Stimulated activated CD4-positive, alpha-beta T cell treated with anti-CD3 and anti-CD28 coated beads, Interleukin-2, amount 100 ng/mL, for 48 hours (primary cell): ENCODE results near the gene SEMA6A.

Source experiments
- DNase-seq, 2 donors: peaks; one replicate each; pipeline ENCODE4 v3.0.0-alpha.2; 2020

Gene SEMA6A

DNA sequence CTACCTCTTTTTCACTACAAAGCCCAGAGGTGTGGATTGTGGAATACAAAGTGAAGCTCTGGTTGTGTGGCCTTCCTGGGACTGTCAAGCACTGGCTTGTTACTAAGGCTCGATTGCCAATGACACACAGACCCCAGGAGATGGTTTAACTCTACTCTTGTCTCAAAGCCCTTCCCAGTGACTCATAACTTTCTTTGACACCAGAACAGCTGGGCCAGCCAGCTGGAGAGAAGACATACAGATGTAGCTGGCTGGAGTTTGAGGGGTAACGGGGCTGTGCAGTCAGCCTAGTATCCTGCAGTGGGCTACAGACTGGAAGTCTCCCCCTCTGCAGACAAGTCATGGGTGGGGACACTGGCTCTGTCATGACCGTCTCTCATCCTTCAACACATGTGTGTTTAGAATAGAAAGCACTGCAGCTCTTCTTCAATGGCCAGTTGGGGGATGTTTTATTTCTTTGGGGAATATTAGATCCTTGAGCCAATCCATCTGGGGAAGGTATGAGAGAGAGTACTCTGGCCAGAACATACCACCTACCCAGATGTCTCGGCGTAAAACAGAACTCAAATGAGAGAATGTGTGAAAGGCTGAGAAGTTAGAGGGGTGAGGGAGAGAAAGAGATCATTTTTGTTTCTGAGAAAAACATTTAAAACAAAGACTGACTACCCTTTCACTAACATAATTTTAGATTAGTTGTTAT is 53.3 kb downstream of the SEMA6A start:
- no peak for DNase-seq

DNA sequence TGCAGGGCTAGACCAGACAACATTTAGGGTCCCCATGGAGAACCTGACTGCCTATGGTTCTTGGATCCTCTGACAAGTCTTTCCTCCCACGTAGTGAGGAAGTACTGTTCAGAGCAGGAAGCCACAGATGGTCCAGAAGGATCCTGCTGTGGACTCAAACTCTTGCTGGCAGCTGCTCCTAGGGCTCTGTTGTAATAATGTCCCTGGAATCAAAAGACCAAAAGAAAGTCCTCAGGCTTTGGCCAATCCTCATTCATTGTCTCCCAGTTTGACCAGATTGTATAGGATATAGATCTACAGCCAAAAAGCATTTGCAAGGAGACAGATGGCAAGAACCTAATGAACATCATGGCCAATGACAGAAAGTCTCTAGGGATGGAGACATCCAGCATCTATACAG is 53.9 kb downstream of the SEMA6A start:
- DNase-seq: no peak

DNA sequence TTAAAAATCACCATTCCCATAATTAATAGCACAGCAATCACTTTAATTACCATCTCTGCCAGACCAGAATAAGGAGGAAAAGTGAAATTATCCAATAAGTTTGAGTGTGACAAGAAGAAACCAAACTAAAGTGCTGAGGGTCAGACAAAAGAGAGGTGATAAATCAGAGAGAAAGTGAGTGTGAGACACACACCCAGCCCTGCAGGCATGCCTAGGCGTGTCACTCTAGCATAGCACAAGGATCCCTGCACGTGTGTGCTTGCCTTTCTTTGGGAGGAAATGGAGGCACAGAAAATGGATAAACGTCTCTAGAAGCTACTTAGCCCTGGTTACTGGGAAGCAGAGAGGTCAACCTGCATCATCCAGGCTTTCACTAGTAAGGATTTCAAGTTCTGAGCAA is 56.2 kb downstream of the SEMA6A start:
- no peak for DNase-seq

DNA sequence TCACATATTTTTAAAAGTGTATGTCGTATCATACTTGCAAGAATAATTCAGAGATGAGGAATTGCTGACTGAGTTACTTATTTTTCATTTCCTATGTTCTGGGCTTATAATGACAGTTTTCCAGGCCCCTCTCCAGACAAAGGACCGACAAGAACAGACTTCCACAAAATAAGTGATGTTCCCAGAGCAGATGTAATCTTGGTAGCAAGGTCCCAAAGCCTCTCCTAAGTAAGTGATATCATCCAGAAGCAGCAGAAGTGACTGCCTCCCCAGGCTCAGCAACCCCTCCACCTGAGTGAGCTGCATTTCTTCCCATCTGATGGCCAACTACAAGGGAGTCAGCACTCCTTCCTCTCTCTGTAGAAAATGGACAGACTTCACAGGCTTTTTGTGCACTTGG is 57.1 kb downstream of the SEMA6A start:
- DNase-seq: no peak

DNA sequence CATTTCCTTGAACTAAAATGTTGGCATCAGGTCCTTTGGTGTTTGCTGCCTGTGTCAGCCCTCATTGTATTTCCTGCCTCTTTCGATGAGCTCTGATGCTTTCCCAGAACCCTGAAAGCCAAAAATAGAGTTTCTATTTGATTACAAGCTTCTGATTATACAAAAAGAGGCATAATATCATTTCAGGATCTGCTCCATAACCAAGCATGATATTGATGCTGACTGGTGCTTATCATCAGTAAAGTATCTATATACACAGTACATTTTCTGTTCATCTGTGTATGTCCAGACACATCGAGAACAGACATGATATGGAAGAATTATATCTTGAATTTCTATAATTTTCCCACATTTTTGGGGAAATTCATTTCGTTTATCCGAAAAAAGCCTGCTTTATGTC is 58.6 kb downstream of the SEMA6A start:
- no peak for DNase-seq

DNA sequence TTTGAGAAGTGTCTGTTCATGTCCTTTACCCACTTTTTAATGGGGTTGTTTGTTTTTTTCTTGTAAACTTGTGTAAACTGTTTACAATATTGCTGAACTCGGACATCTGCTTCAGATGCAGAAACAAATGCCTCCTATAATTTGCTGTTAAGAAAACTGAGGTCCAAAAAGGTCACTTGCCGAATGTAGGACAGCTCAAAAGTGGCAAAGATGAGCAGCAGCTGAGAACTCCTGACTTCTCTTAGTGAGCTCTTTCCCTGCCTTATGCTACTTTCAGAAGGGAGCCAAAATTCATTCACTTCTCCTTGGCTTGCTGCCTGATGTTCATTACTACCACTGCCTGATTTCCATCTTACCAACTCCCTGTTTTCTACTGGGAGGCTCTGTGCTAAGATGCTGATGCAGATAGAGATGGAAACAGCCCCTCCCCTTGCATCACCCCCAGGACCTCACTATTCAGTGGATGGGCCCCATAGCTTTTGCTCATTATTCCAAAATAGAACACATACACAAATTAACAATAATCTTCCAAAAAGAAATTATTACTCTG is 60.1 kb downstream of the SEMA6A start:
- no peak for DNase-seq

DNA sequence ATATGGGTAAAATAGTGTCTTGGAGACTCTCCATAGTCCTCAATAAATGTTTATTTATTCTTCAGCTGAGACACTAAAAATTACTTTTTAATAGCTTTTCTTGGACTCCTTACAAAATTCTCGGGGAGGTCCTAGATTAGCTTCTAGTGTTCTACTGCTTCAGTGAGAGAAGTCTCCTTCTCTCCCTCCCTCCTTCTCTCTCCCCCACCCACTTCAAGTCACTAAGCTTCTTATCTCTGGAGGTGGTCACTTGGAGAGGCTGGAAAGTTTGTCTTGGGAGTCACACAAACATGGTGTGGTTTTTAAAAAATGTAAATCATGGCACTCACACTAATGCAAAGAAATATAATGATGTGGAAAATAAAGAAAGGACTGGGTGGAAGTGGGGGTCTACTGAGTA is 64.1 kb downstream of the SEMA6A start:
- no peak for DNase-seq

DNA sequence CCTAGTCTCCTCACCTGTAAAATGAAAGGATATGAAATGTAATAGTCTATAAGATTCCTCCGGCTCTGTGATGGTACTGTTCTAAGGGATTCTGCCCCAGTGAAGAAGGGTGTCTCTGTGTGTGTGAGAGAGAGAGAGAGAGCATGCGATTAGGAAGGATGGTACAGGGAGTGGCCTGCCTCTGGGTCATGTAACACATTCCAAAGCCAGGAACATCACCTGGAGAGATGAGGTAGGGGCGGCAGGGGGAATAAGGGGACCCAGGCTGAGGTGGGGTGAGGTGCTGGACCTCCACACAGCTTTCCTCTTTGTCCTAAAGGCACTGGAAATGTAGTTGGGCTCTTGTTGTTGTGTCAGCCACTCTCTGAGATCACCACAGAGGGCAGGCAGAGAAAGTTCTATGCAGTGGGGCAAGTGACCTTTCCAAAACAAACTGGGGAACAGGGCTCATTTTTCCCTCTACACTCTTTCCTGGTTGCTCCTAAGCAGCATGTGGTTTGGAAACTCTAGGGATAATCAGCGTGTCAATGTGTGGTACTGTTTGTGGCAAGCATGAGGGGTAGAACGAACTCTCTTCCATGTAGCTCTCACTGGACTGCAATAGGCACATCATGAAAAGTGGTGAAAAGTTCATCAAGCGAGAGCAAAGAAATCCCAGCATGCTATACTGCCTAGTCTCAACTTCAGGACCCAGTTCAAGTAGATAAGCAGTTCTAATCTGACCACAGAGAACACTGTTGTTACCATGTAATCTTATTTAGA is 65.0 kb downstream of the SEMA6A start:
- no peak for DNase-seq

DNA sequence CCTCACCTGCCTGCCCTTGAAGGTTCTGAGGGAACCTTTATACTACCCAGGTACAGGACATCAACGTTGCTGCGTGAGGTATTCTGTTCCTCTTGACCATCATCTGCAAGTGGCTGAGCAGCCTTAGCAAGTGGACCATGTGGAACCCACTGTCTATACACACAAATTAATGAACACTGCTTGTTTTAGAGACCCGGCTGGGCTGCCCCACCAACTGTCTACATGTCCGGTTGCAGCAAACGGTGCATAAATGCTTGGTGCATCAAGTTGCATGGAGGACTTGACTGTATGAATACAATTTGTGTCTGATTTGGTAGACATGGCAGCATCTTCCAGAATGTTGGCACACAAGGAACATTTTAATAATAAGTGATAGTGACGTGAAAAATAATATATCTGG is 65.8 kb downstream of the SEMA6A start:
- DNase-seq: no peak

DNA sequence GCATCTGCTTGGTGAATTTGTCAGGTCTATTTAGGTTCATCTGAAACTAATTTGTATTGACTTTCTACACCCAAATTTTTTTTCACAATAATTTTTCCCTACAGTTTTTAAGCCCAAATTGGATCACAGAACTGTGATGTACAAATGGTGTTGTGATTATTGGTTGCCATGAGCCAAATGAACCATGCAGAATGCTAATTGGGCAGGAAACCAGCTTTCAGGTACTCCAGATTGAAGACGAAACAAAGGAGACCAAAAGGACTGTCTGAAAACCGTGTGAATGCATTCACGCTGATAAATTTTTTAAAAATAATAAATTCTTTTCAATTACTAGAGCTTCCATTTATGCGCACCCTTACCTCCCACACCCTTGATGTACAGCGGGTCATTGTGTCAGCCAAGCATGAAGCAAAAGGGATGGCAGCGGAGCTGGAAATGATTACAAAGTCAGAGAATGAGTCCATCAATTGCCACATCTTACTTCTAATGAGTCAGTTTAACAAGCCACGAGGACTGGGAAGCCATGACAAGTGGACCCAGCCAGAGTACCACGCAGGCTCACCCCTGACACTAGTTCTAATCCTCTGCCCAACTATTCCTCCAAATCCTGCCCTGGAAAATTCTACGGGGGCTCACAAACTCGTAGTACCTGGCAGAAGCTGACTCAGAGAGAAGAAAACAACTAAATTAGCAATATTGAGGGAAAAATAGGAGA is 66.5 kb downstream of the SEMA6A start:
- DNase-seq: no peak

DNA sequence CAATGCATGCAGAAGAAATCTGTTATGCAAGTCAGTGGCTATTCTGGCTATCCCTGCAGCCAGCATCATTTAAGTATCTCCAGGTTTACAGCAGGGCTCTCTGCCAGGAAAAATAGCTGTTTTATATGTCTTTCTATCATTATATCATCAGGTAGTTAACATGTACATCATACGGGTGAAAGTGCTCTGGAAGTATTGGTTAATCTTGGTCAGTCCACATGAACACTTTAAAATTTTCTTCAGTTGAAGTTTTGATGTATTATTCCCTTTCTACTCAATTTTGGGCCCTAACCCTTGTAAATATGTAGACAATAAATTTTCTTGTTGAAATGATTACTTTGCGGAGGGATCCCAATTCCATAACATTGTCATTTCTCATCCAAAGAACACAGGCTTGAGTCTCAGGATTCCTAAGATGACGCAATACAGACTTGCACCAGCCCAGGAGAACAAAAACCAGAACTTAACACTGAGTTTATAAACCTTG is 67.5 kb downstream of the SEMA6A start:
- no peak for DNase-seq

DNA sequence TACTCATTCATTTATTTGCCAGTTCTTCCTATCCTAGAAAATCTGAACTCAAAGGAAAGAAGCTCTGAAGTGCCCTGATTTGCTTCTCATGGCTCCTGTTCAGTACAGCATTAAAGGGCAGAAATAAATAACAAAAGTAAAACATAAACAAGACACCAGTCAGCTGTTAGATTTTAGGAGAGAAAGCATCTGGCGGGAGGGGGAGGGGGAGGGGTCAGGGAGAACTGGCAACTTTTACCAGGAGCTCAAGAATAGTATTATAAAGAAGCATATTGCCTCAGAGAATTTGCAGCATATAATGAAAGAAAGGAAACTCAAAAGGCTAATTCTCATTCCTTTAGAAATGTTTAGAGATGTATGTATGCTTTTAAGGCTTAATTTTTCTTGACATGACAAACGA is 68.1 kb downstream of the SEMA6A start:
- DNase-seq: no peak

DNA sequence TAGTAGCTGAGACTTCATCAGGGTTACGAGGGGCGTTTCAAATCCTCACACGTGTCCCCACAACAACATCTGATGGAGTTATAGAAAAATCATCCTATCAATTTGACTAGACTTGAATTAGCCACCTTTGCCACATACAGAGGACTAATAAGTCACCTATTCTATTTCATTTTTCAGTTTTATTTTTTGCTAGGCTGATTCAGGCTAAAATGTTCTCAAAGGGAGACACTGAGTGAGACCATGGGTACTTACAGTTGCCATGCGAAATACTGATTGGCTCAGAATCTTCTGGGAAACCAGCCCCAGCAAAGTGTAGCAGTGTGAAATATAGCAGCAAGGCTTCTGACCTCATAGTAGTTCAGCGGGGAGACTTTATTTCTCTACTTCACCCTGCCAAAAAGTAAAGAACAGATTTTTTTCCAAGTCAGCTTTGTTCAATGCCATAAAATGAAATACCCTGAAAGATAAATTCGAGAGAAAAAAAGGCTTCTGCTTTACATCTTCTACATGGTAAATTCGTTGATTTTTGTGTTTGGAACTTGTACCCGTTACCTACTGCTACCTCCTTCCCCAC is 69.9 kb downstream of the SEMA6A start:
- DNase-seq: no peak

DNA sequence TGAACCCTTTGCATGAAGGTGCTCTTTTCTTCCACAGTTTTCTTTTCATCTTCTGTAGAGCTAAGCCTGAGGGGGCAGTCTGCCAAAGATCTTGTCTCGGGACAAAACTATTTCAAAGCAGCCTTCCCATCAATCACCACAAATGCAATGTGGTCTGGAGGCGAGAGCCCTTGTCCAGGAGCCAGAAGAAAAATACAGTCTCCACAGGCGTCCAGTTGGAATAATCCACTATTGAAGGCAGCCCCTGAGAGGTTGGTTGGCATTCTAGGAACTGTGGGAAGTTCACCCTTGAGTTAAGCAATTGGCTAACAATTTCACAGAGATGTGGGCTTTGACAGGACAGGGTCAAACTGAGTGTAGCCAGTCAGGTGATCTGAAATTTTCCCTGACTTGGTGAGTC is 72.0 kb downstream of the SEMA6A start:
- DNase-seq: no peak

DNA sequence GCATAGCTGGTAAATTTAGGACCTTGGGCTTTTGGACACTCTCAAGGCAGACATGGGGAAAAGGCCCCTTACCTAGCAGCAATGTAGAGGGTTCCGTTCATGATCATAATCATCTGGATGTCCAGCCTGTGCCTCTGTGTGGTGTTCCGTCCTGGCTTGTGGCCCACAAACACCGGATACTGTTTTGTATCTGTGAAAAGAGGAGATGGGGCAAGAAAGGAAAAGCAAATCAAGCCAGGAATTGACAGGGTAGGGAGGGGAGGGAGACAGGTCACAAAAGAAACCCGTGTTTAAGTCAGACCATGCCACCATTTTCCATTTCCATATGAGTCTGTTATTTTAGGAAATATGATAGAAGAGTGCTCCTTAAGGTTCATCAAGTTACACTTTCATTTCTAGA is 72.5 kb downstream of the SEMA6A start:
- no peak for DNase-seq

DNA sequence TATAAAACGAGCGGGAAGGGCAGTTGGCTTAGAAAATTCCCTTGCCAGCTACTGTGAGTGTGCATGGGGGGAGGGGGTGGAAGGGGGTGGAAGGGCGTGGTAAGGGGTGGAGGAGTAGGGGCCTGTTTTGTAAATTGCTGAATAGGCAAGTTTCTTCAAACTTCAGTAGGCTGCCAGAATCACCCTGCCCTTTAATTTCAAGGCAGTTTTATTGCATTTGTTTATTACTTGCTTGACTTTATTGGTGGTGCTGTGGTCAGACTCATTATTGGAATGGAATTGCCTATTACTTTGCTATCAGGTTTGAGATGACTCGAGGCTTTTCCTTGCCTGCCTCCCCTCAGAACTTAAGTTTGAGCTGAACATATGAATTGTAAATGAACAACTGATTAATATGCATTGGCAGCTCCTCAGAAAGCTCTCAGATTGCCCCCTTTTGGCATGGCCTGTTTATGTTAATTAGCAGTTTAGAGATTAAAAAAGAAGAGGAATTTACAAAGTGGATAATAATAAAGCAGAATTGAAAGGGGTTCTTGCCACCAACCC is 76.0 kb downstream of the SEMA6A start:
- no peak for DNase-seq

DNA sequence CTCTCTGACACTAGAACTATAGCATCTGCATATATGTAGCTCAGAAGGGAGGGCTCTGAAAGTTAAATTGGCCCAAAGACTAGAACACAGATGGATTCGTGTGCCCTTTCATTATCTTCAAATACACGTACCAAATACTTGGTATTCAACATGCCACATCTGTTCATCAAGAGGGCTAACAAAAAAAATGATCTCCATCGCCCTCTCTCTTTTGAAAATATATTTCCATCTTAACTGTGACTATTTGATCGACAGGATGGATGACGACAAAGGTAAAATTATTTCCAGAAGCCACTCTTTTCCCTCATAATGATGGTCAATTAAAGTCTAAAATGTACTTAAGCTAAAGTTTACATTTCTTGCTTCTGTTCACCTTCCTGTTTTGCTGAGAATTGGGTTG is 77.0 kb downstream of the SEMA6A start:
- no peak for DNase-seq

DNA sequence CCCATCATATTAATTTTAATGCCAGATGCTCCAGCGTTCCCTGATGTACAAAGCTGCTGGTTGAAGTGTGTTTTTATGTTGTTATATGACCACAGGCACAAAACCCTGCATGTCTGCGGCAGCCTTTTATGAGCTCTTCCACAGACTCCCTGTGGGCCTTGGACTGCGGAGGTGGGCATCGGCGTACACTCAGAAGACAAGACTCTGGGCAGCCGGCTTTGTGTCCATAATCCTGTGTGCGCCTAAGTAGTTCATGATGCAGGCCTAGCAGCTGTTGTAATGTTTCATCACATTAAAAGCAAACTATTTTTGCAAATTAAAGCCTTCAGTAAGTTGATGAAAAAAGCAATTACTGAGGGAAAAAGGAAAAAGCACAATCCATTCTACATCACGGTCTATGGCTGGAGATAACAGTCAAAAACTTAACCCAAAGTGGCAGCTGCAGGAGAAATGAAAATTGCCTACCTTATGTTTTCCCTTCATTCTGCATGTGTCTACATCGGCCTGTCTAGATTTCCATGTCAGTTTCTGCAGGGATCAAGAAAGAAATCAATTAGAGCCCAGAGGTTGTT is 78.8 kb downstream of the SEMA6A start:
- no peak for DNase-seq

DNA sequence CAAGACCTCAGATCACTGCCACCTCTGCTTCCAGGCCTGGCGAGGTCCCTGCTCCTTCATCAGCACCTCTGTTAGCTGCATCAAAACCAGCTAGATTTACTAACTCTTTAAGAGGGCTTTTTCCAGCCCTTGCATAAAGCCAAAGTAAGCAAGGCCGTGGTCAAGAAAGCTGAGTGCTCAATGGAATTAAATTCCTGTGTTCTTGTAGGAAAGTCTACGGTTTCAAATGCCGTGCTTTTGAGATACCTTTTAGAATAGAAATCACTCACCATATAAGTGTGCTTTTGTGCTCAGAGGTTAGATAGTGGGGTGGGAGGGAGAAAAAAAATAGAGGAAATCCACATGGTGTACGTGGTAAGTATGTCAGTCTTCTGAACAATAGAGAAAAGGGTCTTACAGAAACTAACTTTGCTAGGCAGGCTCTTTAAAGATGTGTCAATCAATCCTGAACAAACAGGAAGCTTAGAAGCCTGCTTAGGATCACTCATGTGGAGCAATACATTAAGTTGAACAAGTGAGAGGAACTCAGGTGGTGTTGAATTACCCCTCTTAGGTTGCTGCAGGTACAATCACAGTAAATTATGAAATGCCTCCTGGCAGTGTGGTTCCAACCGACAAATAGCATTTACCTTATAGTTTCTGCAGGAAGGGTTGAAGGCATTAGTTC is 79.7 kb downstream of the SEMA6A start:
- no peak for DNase-seq

DNA sequence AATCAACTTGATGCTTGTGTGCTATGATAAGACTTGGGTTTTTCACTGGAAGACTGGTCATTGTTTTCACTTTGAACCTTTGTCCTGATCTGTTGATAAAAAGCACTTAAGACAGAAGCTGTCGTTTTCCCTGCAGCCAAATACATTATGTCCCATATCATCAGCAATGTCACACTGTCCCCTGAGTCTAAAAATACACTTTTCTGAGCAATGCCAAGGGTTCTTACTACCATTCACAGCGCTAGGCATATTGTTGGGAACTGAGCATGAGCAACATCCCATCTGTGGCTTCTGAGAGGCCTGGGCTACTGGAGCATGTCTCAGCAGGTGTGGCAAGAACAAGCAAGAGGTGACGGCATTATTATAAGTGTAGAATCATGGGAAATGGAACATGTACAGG is 81.8 kb downstream of the SEMA6A start:
- DNase-seq: no peak

DNA sequence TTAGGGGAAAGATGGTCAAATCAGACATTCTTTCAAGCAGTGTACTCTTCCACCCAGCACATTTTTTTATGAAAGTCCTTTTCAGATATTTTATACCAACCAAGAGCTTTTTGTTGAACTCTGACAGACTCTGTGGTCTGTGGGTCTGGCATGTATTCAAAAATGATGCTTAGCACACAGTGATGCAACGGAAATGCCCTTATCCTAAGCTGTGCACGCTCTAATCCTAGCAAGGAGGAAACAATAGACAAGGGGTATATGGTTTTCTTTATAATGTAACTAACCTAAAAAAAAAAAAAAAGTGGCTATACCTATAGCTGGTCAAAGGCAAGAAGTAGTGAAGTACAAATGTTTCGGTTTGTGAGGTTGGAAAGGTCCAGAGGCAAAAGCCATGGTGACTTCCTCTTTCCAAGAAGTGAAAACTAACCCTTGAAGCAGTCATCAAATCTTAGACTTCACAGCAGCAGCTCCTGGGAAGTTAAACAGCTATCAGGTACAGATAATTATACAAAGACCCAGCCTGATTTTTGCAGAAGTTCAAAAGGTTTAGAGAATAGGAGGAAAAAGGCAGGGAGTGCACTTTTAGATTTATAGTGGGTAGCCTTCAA is 82.5 kb downstream of the SEMA6A start:
- no peak for DNase-seq
